Body of pancreas (tissue), 4 donors: ENCODE measurements around the gene VEZF1. TPM values are rescaled to one million over a fixed set of nuclear protein-coding genes. Genes with fewer than 3 reads are reported as not detected.

Experiments
- ATAC-seq: fragments of 150-250 bp; one replicate; pipeline ENCODE4 v1.9.1; 2016
- DNase-seq, 4 donors: peaks; one replicate each; pipeline ENCODE4 v3.0.0-alpha.2; 2019
- H3K27ac ChIP-seq, 4 donors: fragments of 200-600 bp; sonication (generic); 1 replicate in 3 of 4; 2 replicates in 1 of 4; pipeline versions ENCODE4 v1.5.1 to v1.6.1; 2016 to 2019; ENCODE audit warnings: mild to moderate bottlenecking in 1 of 4, mixed read lengths in 1 of 4, moderate library complexity in 1 of 4
- H3K27me3 ChIP-seq, 2 donors: fragments of 200-600 bp; sonication (generic); one replicate each; pipeline ENCODE4 v1.6.0; 2016; ENCODE audit warnings: mild to moderate bottlenecking in 1 of 2
- H3K36me3 ChIP-seq, 2 donors: fragments of 200-600 bp; sonication (generic); replicated peaks in 1 of 2; 2 replicates each; pipeline ENCODE4 v1.5.1; 2016; ENCODE audit warnings: low read depth in 2 of 2; ENCODE audit not compliant: insufficient read depth in 1 of 2
- H3K4me1 ChIP-seq: fragments of 200-600 bp; sonication (generic); one replicate; pipeline ENCODE4 v1.6.0; 2016
- H3K4me3 ChIP-seq, 2 donors: fragments of 200-600 bp; sonication (generic); 1 replicate in 1 of 2; 2 replicates in 1 of 2; pipeline ENCODE4 v1.5.1; 2016 to 2019
- H3K9me3 ChIP-seq, 3 donors: fragments of 200-600 bp; sonication (generic); 1 replicate in 2 of 3; 2 replicates in 1 of 3; pipeline ENCODE4 v1.5.1; 2016
- POLR2A ChIP-seq, 3 donors: fragments of 450-650 bp; IDR thresholded peaks; one replicate each; pipeline ENCODE4 v1.6.1; 2016; ENCODE audit warnings: antibody characterized with exemption in 3 of 3, mild to moderate bottlenecking in 2 of 3
- WGBS, 2 donors: methylation state at CpG; one replicate each; pipeline ENCODE4 v1.1.5; 2017; 5-methylcytosine and 5-hydroxymethylcytosine counted together
- intact Hi-C: fragments of 100-400 bp; cut with DNase I; formaldehyde crosslinking; loops from one replicate; pipeline ENCODE4 v1.15.1; 2023
- total RNA-seq, 2 donors: library from RNA; depleted of rRNA; stranded (reverse); fragments of >200 nt; gene quantifications; one replicate each; pipeline ENCODE4 v1.1.0, GENCODE V29; 2016
- TF ChIP-seq, protein P1 (sequence below), 7 experiments: fragments of 450-650 bp in 4 of 7; fragments of 200-600 bp in 3 of 7; sonication (generic) in 3 of 7; IDR thresholded peaks; one replicate each; pipeline ENCODE4 v1.5.1; 2016 to 2019; ENCODE audit warnings: antibody characterized with exemption in 7 of 7

VEZF1 gene
- total RNA-seq, 2 donors from 2014 or later: 14.5 to 39.4 TPM

GRCh38 chr17:58004060-58004459 lies 16.0 kb upstream of the VEZF1 start:
- TF ChIP-seq, protein P1, sequence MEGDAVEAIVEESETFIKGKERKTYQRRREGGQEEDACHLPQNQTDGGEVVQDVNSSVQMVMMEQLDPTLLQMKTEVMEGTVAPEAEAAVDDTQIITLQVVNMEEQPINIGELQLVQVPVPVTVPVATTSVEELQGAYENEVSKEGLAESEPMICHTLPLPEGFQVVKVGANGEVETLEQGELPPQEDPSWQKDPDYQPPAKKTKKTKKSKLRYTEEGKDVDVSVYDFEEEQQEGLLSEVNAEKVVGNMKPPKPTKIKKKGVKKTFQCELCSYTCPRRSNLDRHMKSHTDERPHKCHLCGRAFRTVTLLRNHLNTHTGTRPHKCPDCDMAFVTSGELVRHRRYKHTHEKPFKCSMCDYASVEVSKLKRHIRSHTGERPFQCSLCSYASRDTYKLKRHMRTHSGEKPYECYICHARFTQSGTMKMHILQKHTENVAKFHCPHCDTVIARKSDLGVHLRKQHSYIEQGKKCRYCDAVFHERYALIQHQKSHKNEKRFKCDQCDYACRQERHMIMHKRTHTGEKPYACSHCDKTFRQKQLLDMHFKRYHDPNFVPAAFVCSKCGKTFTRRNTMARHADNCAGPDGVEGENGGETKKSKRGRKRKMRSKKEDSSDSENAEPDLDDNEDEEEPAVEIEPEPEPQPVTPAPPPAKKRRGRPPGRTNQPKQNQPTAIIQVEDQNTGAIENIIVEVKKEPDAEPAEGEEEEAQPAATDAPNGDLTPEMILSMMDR (IDR thresholded peaks at IDR 0.05): no peak
- TF ChIP-seq POLR2A (IDR thresholded peaks at IDR 0.05): no peak
- H3K9me3 ChIP-seq: no peaks in the 10 kb centered on the region
- peaks cover 51% of the 10 kb centered on the region for H3K4me1 ChIP-seq
- DNase-seq: no peak
- 71 to 72% methylated on average over 3 of the region's 3 CpGs for WGBS, 2 donors
- no peaks in the 10 kb centered on the region for H3K27me3 ChIP-seq
- intact Hi-C loops: no loop called here
- no peak for ATAC-seq
- H3K36me3 ChIP-seq: peaks cover 0 to 8% of the 10 kb centered on the region in 2 donors
- H3K4me3 ChIP-seq: no peak overlapping the region
- no peak overlapping the region for H3K27ac ChIP-seq

- Histone ChIP-seq H3K9me3 (no peaks in the 10 kb centered on the region), H3K4me3 (no peak overlapping the region), H3K36me3 (peaks cover 0 to 8% of the 10 kb centered on the region in 2 donors), H3K27ac (no peak overlapping the region), H3K4me1 (peaks cover 45% of the 10 kb centered on the region), H3K27me3 (no peaks in the 10 kb centered on the region)
- TF ChIP-seq, protein P1 (IDR thresholded peaks at IDR 0.05): no peak
- no peak for TF ChIP-seq POLR2A (IDR thresholded peaks at IDR 0.05)
- intact Hi-C loops: no loop called here
- WGBS, 2 donors: 84 to 90% methylated on average over 2 of the region's 2 CpGs
- ATAC-seq (no peak), DNase-seq (no peak)
Measured at GRCh38 chr17:58002973-58003372, 14.9 kb upstream of the VEZF1 start.

DNA sequence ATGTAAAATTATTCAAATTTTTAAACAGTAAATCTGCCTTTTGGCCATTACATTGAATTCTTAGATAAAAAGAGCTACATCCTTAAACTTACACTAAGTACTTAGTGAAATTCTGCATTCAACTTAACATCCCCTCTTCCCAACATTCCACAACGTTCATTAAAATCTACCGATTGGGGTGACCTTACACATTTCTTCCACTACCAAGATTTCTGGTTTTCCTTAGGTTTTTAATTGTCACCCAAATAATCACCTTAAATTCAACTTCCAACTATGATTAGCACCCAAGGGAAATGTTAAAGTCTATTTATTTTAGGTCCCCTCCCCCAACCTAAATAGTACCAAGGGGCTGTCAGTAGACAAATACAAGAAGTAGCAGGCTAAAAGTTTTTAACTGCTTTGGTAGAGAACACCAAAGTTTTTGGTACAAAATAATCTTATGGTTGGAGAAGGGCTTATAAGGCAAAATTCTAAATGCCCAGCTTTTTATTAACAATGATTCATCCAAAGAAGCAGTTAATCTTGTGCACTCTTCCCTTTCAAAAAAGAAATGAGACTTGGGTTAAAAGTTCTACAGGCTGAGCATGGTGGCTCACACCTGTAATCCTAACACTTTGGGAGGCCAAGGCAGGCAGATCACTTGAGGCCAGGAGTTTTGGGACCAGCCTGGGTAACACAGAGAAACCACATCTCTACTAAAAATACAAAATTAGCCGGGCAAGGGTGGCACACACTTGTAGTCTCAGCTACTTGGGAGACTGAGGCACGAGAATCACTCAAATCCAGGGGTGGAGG lies 14.3 kb upstream of the VEZF1 start:
- no peak overlapping the region for H3K27ac ChIP-seq
- peaks cover 43% of the 10 kb centered on the region for H3K4me1 ChIP-seq
- H3K27me3 ChIP-seq: no peaks in the 10 kb centered on the region

DNA sequence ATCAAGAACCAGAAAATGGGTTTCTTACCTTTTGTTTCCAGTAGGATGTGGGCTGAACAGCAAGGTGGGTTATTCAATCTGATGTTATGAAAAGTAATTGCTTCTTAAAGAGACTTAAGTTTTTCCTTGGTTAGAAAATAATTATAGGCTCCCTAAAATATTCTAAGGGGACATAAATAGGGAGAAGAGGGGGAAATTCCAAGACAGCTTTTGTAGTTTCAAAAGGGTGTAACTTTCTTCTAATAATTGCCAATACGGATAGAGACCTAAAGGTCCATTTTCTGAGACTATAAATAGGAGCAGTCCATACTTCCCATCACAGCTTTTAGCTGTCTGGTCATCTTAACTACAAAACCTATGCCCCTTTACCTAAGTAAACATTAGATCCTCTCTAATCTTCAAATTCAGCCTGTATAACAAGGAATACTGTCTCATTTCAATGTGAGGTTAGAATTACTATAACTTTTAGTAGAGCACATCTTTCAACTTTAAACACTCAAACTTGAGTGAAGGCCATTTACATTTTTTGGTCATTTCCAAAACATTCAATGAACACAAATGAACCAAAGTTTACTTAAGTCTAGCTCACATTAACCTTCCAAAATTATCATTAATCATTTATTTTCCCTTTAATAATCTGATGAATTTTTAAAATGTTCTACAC lies 13.5 kb upstream of the VEZF1 start:
- TF ChIP-seq, protein P1 (IDR thresholded peaks at IDR 0.05): no peak
- TF ChIP-seq POLR2A (IDR thresholded peaks at IDR 0.05): no peak
- Histone ChIP-seq H3K4me1 (peaks cover 43% of the 10 kb centered on the region), H3K9me3 (no peaks in the 10 kb centered on the region), H3K36me3 (peaks cover 0 to 8% of the 10 kb centered on the region in 2 donors), H3K27ac (no peak overlapping the region), H3K4me3 (no peak overlapping the region), H3K27me3 (no peaks in the 10 kb centered on the region)
- intact Hi-C loops: no loop called here
- ATAC-seq (no peak), DNase-seq (no peak)
- WGBS, 2 donors: 44 to 49% methylated on average over 1 of the region's 1 CpG

More for the DNA sequence above, 14.3 kb upstream of the VEZF1 start:
- H3K9me3 ChIP-seq: no peaks in the 10 kb centered on the region
- intact Hi-C loops: no loop called here
- TF ChIP-seq, protein P1 (IDR thresholded peaks at IDR 0.05): no peak
- no peak for TF ChIP-seq POLR2A (IDR thresholded peaks at IDR 0.05)
- H3K36me3 ChIP-seq: peaks cover 0 to 8% of the 10 kb centered on the region in 2 donors
- WGBS, 2 donors: 71 to 72% methylated on average over 4 of the region's 4 CpGs
- ATAC-seq: no peak
- H3K4me3 ChIP-seq: no peak overlapping the region
- DNase-seq: no peak
